ENCODE results near the gene DPP10.
"Not testable (repeated sequence)": the region's sequence is repeated elsewhere in the genome, so short reads cannot be mapped to it uniquely, and the experiment has no call there.

The DPP10 gene

GRCh38 chr2:115083711-115084110 is 641.3 kb downstream of the DPP10 start:
- no peaks in the 10 kb centered on the region for H3K27me3 ChIP-seq
- no peak overlapping the region for H3K27ac ChIP-seq
- TF ChIP-seq CTCF (IDR thresholded peaks at IDR 0.05) = no peak
- H3K4me3 ChIP-seq (ENCODE audit: low read depth in 1 of 2, low read length in 1 of 2) = no peak overlapping the region
- H3K36me3 ChIP-seq = no peaks in the 10 kb centered on the region
- no peaks in the 10 kb centered on the region for H3K9me3 ChIP-seq
- H3K4me1 ChIP-seq (ENCODE audit: control insufficient read depth in 1 of 2, insufficient read depth in 1 of 2, low read depth in 1 of 2, low read length in 1 of 2) = no peaks in the 10 kb centered on the region

- no peak for TF ChIP-seq CTCF (IDR thresholded peaks at IDR 0.05)
- Histone ChIP-seq H3K27me3 (no peaks in the 10 kb centered on the region), H3K27ac (no peak overlapping the region), H3K4me3 (ENCODE audit: low read depth in 1 of 2, low read length in 1 of 2) (no peak overlapping the region), H3K4me1 (ENCODE audit: control insufficient read depth in 1 of 2, insufficient read depth in 1 of 2, low read depth in 1 of 2, low read length in 1 of 2) (no peaks in the 10 kb centered on the region), H3K9me3 (no peaks in the 10 kb centered on the region), H3K36me3 (no peaks in the 10 kb centered on the region)
Measured at GRCh38 chr2:115084446-115084845, 642.0 kb downstream of the DPP10 start.

GRCh38 chr2:115086051-115086620 is 643.7 kb downstream of the DPP10 start:
- H3K27ac ChIP-seq; H3K4me1 ChIP-seq (ENCODE audit: control insufficient read depth in 1 of 2, insufficient read depth in 1 of 2, low read depth in 1 of 2, low read length in 1 of 2); H3K27me3 ChIP-seq; H3K36me3 ChIP-seq; H3K4me3 ChIP-seq (ENCODE audit: low read depth in 1 of 2, low read length in 1 of 2); H3K9me3 ChIP-seq: not testable (repeated sequence)

- Histone ChIP-seq H3K27me3 (no peaks in the 10 kb centered on the region), H3K9me3 (peaks cover 5% of the 10 kb centered on the region)
- TF ChIP-seq CTCF (IDR thresholded peaks at IDR 0.05) = no peak
Measured at GRCh38 chr2:115094441-115094840, 652.0 kb downstream of the DPP10 start.

GRCh38 chr2:115105966-115106365 is 663.5 kb downstream of the DPP10 start:
- Histone ChIP-seq H3K4me3 (ENCODE audit: low read depth in 1 of 2, low read length in 1 of 2) (no peak overlapping the region), H3K4me1 (ENCODE audit: control insufficient read depth in 1 of 2, insufficient read depth in 1 of 2, low read depth in 1 of 2, low read length in 1 of 2) (no peaks in the 10 kb centered on the region)
- no peak for TF ChIP-seq CTCF (IDR thresholded peaks at IDR 0.05)

More at GRCh38 chr2:115094441-115094840, 652.0 kb downstream of the DPP10 start:
- Histone ChIP-seq H3K4me1 (ENCODE audit: control insufficient read depth in 1 of 2, insufficient read depth in 1 of 2, low read depth in 1 of 2, low read length in 1 of 2) (no peaks in the 10 kb centered on the region), H3K27ac (no peak overlapping the region), H3K36me3 (no peaks in the 10 kb centered on the region), H3K4me3 (ENCODE audit: low read depth in 1 of 2, low read length in 1 of 2) (no peak overlapping the region)

GRCh38 chr2:115115135-115115534 is 672.7 kb downstream of the DPP10 start:
- no peak overlapping the region for H3K4me3 ChIP-seq (ENCODE audit: low read depth in 1 of 2, low read length in 1 of 2)
- no peaks in the 10 kb centered on the region for H3K36me3 ChIP-seq
- TF ChIP-seq CTCF (IDR thresholded peaks at IDR 0.05) = no peak
- no peaks in the 10 kb centered on the region for H3K9me3 ChIP-seq
- no peaks in the 10 kb centered on the region for H3K4me1 ChIP-seq (ENCODE audit: control insufficient read depth in 1 of 2, insufficient read depth in 1 of 2, low read depth in 1 of 2, low read length in 1 of 2)
- H3K27ac ChIP-seq = no peak overlapping the region
- H3K27me3 ChIP-seq = no peaks in the 10 kb centered on the region

More at GRCh38 chr2:115105966-115106365, 663.5 kb downstream of the DPP10 start:
- Histone ChIP-seq H3K9me3 (no peaks in the 10 kb centered on the region), H3K27ac (no peak overlapping the region), H3K27me3 (no peaks in the 10 kb centered on the region), H3K36me3 (no peaks in the 10 kb centered on the region)

Measured in neutrophil (primary cell).